Subcutaneous abdominal adipose tissue (tissue), 5 donors: ENCODE measurements around the gene ASB9.

ENCODE experiments used
- H3K27ac ChIP-seq: one replicate; pipeline ENCODE4 v1.7.0; 2013; ENCODE audit warnings: low read depth, mild to moderate bottlenecking, inconsistent platforms, low read length, moderate library complexity
- H3K27me3 ChIP-seq, 5 donors: one replicate each; pipeline ENCODE4 v1.7.0; 2013; ENCODE audit warnings: low read length in 5 of 5, inconsistent platforms in 1 of 5; ENCODE audit not compliant: control insufficient read depth in 5 of 5, insufficient read depth in 4 of 5
- H3K36me3 ChIP-seq, 5 donors: one replicate each; pipeline ENCODE4 v1.7.0; 2013; ENCODE audit warnings: low read length in 5 of 5; ENCODE audit not compliant: control insufficient read depth in 5 of 5, insufficient read depth in 5 of 5
- H3K4me1 ChIP-seq, 5 donors: one replicate each; pipeline ENCODE4 v1.7.0; 2013; ENCODE audit warnings: low read length in 5 of 5, mild to moderate bottlenecking in 3 of 5, moderate library complexity in 1 of 5; ENCODE audit not compliant: control insufficient read depth in 5 of 5, insufficient read depth in 5 of 5
- H3K4me3 ChIP-seq, 5 donors: one replicate each; pipeline ENCODE4 v1.7.0; 2013; ENCODE audit warnings: low read length in 5 of 5, low read depth in 1 of 5
- H3K9ac ChIP-seq, 5 donors: one replicate each; pipeline ENCODE4 v1.7.0; 2013; ENCODE audit warnings: low read length in 5 of 5, mild to moderate bottlenecking in 4 of 5, moderate library complexity in 3 of 5
- H3K9me3 ChIP-seq, 5 donors: one replicate each; pipeline ENCODE4 v1.7.0; 2013; ENCODE audit warnings: low read length in 5 of 5; ENCODE audit not compliant: control insufficient read depth in 5 of 5
- donor health status: healthy.
- donor health status: healthy.
- donor health status: healthy.
- donor health status: healthy.
- donor health status: healthy.

ASB9 gene

GRCh38 chrX:15245896-15246295 lies 24.0 kb downstream of the ASB9 start:
- H3K4me3 ChIP-seq: no peak overlapping the region
- H3K4me1 ChIP-seq: peaks cover 0 to 8% (median 0%) of the 10 kb centered on the region in 5 donors
- no peak overlapping the region for H3K27ac ChIP-seq
- no peaks in the 10 kb centered on the region for H3K9me3 ChIP-seq
- H3K36me3 ChIP-seq: no peaks in the 10 kb centered on the region
- H3K27me3 ChIP-seq: peaks cover 0 to 12% (median 4%) of the 10 kb centered on the region in 5 donors
- no peak overlapping the region for H3K9ac ChIP-seq

DNA sequence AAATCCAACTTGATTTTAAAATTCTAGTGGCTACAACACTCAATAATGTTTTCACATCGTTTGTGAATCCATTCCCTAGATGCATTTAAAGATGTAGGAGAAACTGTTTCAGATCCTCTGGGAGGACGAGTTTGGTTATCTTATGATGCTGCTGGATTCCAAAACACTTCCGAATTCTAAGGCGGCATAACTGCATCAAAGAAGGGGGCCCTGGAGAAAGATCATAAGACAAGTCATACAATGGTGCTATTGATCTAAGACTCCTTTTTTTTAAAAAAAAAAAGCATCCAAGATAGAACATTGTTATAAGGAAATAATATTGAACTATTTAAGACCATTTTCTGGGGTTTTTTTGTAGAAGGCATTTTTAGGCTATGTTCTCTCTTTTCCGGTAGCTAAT lies 25.5 kb downstream of the ASB9 start:
- H3K9ac ChIP-seq: no peak overlapping the region
- no peaks in the 10 kb centered on the region for H3K36me3 ChIP-seq
- peaks cover 0 to 7% (median 4%) of the 10 kb centered on the region in 5 donors for H3K27me3 ChIP-seq
- H3K4me3 ChIP-seq: no peak overlapping the region
- peaks cover 0 to 8% (median 0%) of the 10 kb centered on the region in 5 donors for H3K4me1 ChIP-seq
- H3K27ac ChIP-seq: no peak overlapping the region
- H3K9me3 ChIP-seq: no peaks in the 10 kb centered on the region

GRCh38 chrX:15242899-15243555 lies 26.9 kb downstream of the ASB9 start:
- H3K9ac ChIP-seq: no peak overlapping the region
- no peak overlapping the region for H3K27ac ChIP-seq
- no peaks in the 10 kb centered on the region for H3K4me1 ChIP-seq
- peaks cover 0 to 7% (median 2%) of the 10 kb centered on the region in 5 donors for H3K27me3 ChIP-seq
- H3K36me3 ChIP-seq: no peaks in the 10 kb centered on the region
- no peaks in the 10 kb centered on the region for H3K9me3 ChIP-seq
- H3K4me3 ChIP-seq: no peak overlapping the region

GRCh38 chrX:15241301-15241700 lies 28.6 kb downstream of the ASB9 start:
- Histone ChIP-seq H3K9me3 (no peaks in the 10 kb centered on the region), H3K36me3 (no peaks in the 10 kb centered on the region), H3K9ac (no peak overlapping the region), H3K4me3 (no peak overlapping the region), H3K4me1 (no peaks in the 10 kb centered on the region), H3K27me3 (peaks cover 0 to 9% (median 0%) of the 10 kb centered on the region in 5 donors), H3K27ac (no peak overlapping the region)

DNA sequence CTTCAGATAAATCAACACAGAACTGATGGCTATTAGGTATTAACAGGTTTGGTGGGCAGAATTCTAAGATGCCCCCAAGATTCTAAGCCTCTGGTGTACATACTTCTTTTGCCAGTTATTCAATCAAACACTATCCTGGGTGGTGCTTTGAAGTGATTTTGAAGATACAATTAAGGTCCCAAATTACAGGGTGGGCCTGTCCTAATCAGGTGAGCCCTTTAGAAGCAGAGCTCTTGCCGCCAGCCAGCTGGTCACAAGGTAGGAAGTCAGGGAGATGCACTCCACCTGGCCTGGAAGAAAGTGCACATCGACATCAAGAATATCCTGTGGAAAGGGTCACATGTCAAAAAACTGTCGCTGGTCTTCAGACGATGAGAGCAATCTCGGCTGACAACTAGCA lies 29.5 kb downstream of the ASB9 start:
- no peaks in the 10 kb centered on the region for H3K4me1 ChIP-seq
- no peak overlapping the region for H3K27ac ChIP-seq
- H3K9ac ChIP-seq: no peak overlapping the region
- H3K36me3 ChIP-seq: no peaks in the 10 kb centered on the region
- H3K27me3 ChIP-seq: peaks cover 0 to 9% (median 0%) of the 10 kb centered on the region in 5 donors
- H3K9me3 ChIP-seq: peaks cover 0 to 2% (median 0%) of the 10 kb centered on the region in 5 donors
- no peak overlapping the region for H3K4me3 ChIP-seq

DNA sequence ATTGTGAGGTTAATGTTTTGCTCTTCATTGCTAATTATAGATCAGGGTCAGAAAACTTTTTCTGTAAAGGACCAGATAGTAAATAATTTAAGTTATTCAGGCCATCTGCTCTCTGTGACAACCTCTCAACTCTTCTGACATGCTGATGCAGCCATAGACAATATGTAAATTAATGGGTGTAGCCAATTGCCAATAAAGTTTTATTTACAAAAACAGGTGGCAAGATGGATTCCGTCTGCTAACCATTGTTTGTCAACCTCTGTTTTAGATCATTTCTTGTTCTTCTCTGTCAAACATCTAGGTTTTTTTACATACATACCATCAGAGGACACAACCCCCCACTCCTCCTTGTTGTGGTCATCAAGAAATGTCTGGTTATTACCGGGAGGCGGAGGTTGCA lies 33.7 kb downstream of the ASB9 start:
- Histone ChIP-seq H3K27me3 (peaks cover 0 to 9% (median 0%) of the 10 kb centered on the region in 5 donors), H3K9me3 (peaks cover 0 to 2% (median 0%) of the 10 kb centered on the region in 5 donors), H3K27ac (no peak overlapping the region), H3K4me3 (no peak overlapping the region), H3K36me3 (no peaks in the 10 kb centered on the region), H3K4me1 (no peaks in the 10 kb centered on the region), H3K9ac (no peak overlapping the region)

DNA sequence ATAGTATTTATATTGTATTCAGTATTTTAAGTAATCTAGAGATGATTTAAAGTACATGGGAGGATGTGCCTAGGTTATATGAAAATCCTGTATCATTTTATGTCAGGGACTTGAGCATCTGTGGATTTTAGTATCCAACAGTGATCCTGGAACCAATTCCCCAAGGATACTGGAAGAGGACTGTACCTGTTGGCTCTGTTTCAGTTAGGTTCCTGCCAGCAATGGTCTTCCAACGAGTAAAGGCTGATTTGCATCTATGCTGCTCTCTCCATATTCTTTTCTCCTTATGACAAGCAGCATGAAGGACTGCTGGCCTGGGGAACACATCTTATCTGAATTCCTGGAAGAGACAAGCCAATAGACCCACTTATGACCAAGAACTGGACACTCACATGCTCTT lies 34.9 kb downstream of the ASB9 start:
- Histone ChIP-seq H3K4me1 (no peaks in the 10 kb centered on the region), H3K9ac (no peak overlapping the region), H3K36me3 (no peaks in the 10 kb centered on the region), H3K9me3 (peaks cover 0 to 2% (median 0%) of the 10 kb centered on the region in 5 donors), H3K4me3 (no peak overlapping the region), H3K27ac (no peak overlapping the region), H3K27me3 (peaks cover 0 to 9% (median 0%) of the 10 kb centered on the region in 5 donors)

DNA sequence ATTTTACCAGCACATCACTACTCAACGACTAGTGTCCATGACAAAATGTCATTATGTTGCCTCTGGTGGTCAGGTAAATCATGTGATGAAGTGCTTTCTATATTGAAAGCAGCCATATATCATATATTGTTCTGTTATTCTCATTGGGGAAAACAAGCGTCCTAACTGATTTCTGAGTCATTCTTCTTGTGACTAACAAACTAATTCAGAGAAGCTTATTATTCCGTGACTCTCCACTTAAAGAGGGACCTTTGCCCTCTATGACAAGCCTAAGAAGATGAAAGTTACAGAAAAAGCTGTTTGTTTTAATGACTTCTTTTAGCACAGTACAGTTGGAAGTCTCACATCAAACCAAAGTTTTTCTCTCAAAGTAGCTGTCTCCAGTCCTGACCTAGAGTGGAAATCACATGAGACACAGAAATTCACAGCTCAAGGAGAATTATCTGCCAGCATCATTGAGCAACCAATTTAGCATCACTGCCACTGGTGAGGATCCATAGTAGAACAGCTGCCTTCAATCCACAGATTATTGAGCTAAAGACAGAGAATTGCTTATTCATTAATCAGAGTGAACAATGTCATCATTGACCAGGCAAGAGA lies 36.4 kb downstream of the ASB9 start:
- Histone ChIP-seq H3K36me3 (no peaks in the 10 kb centered on the region), H3K9ac (no peak overlapping the region)

GRCh38 chrX:15224747-15225146 lies 45.1 kb downstream of the ASB9 start:
- no peaks in the 10 kb centered on the region for H3K36me3 ChIP-seq
- no peak overlapping the region for H3K4me3 ChIP-seq
- H3K9ac ChIP-seq: no peak overlapping the region
- H3K4me1 ChIP-seq: no peaks in the 10 kb centered on the region
- no peaks in the 10 kb centered on the region for H3K9me3 ChIP-seq
- H3K27me3 ChIP-seq: peaks cover 0 to 2% (median 0%) of the 10 kb centered on the region in 5 donors
- H3K27ac ChIP-seq: no peak overlapping the region

More for the DNA sequence above, 36.4 kb downstream of the ASB9 start:
- H3K9me3 ChIP-seq: peaks cover 0 to 2% (median 0%) of the 10 kb centered on the region in 5 donors
- H3K27me3 ChIP-seq: peaks cover 0 to 9% (median 0%) of the 10 kb centered on the region in 5 donors
- H3K4me1 ChIP-seq: no peaks in the 10 kb centered on the region
- no peak overlapping the region for H3K27ac ChIP-seq
- H3K4me3 ChIP-seq: no peak overlapping the region

DNA sequence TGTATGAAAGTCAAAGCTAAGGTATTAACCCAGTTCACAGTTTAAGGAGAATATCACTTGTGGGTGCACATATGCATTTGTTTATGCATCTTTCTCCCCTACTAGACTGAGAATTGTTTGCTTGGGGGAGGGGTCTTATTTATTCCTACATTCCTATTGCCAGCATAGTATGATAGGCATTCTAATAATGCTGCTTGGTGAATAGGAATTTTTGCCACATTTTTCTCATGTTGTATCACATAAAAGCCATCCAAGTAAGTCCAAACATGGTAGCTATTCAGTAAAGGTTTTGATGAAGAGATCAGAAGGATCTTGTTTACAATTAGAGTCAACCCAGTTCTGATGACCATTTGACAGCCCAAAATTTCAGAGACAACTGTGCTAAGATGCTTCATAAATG lies 48.6 kb downstream of the ASB9 start:
- H3K4me1 ChIP-seq: no peaks in the 10 kb centered on the region
- H3K27ac ChIP-seq: no peak overlapping the region
- H3K27me3 ChIP-seq: peaks cover 0 to 7% (median 3%) of the 10 kb centered on the region in 5 donors
- no peak overlapping the region for H3K4me3 ChIP-seq
- no peak overlapping the region for H3K9ac ChIP-seq
- no peaks in the 10 kb centered on the region for H3K9me3 ChIP-seq
- H3K36me3 ChIP-seq: no peaks in the 10 kb centered on the region
